Glutamatergic neuron (in vitro differentiated cells): Measurements from ENCODE around the gene KCP. TPM values are rescaled to one million over a fixed set of nuclear protein-coding genes. Genes with fewer than 3 reads are reported as not detected.
A peak's percentile ranks its signal among the peaks of the same experiment; 100 is the strongest.
"Not testable (repeated sequence)": the region's sequence is repeated elsewhere in the genome, so short reads cannot be mapped to it uniquely, and the experiment has no call there.

Experiments
- DNase-seq: peaks from one replicate; pipeline ENCODE4 v3.0.0; 2022
- H3K27ac Mint-ChIP-seq: one replicate; pipeline ENCODE4 v1.8.0; 2020; ENCODE audit warnings: mild to moderate bottlenecking, mixed read lengths, inconsistent platforms; ENCODE audit not compliant: unreplicated experiment
- H3K27me3 Mint-ChIP-seq: one replicate; pipeline ENCODE4 v1.8.0; 2020; ENCODE audit warnings: mild to moderate bottlenecking, moderate library complexity, mixed read lengths, inconsistent platforms; ENCODE audit not compliant: unreplicated experiment
- H3K36me3 Mint-ChIP-seq: one replicate; pipeline ENCODE4 v1.8.0; 2020; ENCODE audit warnings: mild to moderate bottlenecking, mixed read lengths, inconsistent platforms; ENCODE audit not compliant: unreplicated experiment
- H3K4me1 Mint-ChIP-seq: one replicate; pipeline ENCODE4 v1.8.0; 2020; ENCODE audit warnings: mild to moderate bottlenecking, low read depth, mixed read lengths, inconsistent platforms; ENCODE audit not compliant: unreplicated experiment
- H3K4me3 Mint-ChIP-seq: one replicate; pipeline ENCODE4 v1.8.0; 2020; ENCODE audit warnings: mild to moderate bottlenecking, mixed read lengths, inconsistent platforms; ENCODE audit not compliant: unreplicated experiment
- H3K9me3 Mint-ChIP-seq: one replicate; pipeline ENCODE4 v1.8.0; 2020; ENCODE audit warnings: mild to moderate bottlenecking, moderate library complexity, mixed read lengths, inconsistent platforms; ENCODE audit not compliant: unreplicated experiment
- CTCF ChIP-seq: fragments of 200-600 bp; sonication (generic); IDR thresholded peaks from one replicate; pipeline ENCODE4 v1.5.0; 2021; ENCODE audit not compliant: partially characterized antibody, unreplicated experiment
- total RNA-seq: library from RNA; stranded (reverse); fragmentation: NEBNext Ultra II Directional; extraction: Animal tissue kit (Norgen Biotek cat#: 25700); gene quantifications from one replicate; pipeline ENCODE4 v1.2.1, GENCODE V29; 2021; ENCODE audit not compliant: unreplicated experiment

KCP gene
- total RNA-seq, 1 donor from 2014 or later = 2.2 TPM

- no peak overlapping the region for H3K27ac Mint-ChIP-seq
- peaks cover 1% of the 10 kb centered on the region for H3K9me3 Mint-ChIP-seq
- peaks cover 20% of the 10 kb centered on the region for H3K27me3 Mint-ChIP-seq
- peaks cover 25% of the 10 kb centered on the region for H3K4me1 Mint-ChIP-seq
- no peak overlapping the region for H3K4me3 Mint-ChIP-seq
- DNase-seq = no peak
- no peaks in the 10 kb centered on the region for H3K36me3 Mint-ChIP-seq
- TF ChIP-seq CTCF = no peak
Measured at GRCh38 chr7:128915841-128916642, 5.5 kb upstream of the KCP start.

DNA sequence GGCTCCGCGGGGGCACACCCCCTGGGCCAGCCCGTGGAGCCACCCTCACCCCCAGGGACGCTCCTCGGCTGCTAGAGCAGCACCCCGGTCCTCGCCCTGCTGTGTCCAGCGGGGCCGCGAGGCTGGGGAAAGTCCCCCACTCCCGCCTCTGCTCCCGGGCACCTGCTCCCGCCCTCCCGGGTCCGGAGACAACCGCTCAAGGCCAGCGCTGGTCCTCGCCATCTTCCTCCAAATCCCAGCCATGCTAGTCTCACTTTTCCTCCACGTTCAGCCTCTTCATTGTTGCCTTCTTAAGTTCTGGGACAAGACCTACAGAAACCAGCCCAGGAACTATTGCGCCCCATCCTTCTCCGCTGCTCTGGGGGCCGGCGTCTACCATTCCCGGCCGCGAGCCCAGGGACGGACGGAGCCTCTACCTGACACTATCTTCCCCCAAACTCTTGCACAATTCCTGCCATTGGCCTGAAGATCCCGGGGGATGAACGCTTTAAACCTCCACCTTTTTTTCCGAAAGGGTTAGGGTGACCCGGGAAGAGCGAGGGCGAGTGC, 4.8 kb upstream of the KCP start:
- Mint-ChIP-seq H3K4me1 (peaks cover 21% of the 10 kb centered on the region), H3K27me3 (peaks cover 23% of the 10 kb centered on the region), H3K9me3 (peaks cover 3% of the 10 kb centered on the region), H3K4me3 (peak overlapping the region; percentile 69), H3K27ac (no peak overlapping the region), H3K36me3 (no peaks in the 10 kb centered on the region)
- no peak for DNase-seq
- TF ChIP-seq CTCF = no peak

DNA sequence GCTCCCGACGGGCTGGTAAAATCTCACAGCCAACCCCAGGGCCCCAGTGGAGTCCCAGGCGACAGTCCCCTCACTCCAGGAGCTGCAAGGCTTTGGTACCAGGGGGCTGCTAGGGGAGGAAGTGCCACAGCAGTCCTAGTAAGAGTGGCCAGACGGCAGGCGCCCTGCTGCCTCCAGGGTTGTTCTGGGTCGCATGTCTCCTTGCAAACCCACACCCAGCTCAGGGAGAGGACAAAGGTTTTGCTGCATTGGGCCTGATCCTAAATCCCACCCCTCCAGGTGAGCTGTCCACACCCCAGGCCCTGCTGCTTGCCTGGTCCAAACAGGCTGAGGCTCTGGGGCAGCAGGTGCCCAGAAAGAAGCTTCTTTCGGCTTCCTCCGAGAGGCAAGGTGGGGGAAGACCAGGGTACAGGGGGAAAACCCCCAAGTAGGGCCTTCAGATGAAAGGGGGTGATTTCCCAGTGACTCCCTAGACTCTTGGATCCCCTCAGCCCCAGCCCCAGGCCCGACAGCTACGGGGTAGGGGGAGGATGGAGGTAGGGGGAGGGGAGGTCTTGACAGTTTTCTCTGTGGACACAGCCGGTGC, 4.2 kb upstream of the KCP start:
- Mint-ChIP-seq H3K27ac (no peak overlapping the region), H3K4me1 (peaks cover 18% of the 10 kb centered on the region), H3K36me3 (no peaks in the 10 kb centered on the region), H3K4me3 (no peak overlapping the region), H3K27me3 (peaks cover 23% of the 10 kb centered on the region), H3K9me3 (peaks cover 2% of the 10 kb centered on the region)
- DNase-seq = no peak
- TF ChIP-seq CTCF = no peak

- no peaks in the 10 kb centered on the region for H3K36me3 Mint-ChIP-seq
- no peak for TF ChIP-seq CTCF
- no peak for DNase-seq
- H3K27ac Mint-ChIP-seq = no peak overlapping the region
- peak overlapping the region; percentile 38 for H3K4me3 Mint-ChIP-seq
- H3K4me1 Mint-ChIP-seq = peaks cover 18% of the 10 kb centered on the region
- H3K9me3 Mint-ChIP-seq = peaks cover 3% of the 10 kb centered on the region
- peaks cover 23% of the 10 kb centered on the region for H3K27me3 Mint-ChIP-seq
Measured at GRCh38 chr7:128913870-128914565, 3.5 kb upstream of the KCP start.

- H3K4me1 Mint-ChIP-seq = peaks cover 18% of the 10 kb centered on the region
- H3K27ac Mint-ChIP-seq, H3K9me3 Mint-ChIP-seq, H3K36me3 Mint-ChIP-seq, DNase-seq, H3K4me3 Mint-ChIP-seq: not testable (repeated sequence)
- peaks cover 23% of the 10 kb centered on the region for H3K27me3 Mint-ChIP-seq
Measured at GRCh38 chr7:128912709-128913495, 2.4 kb upstream of the KCP start.
